HG03196 (cell line): ENCODE data around the gene NAXD.

Experiments used
- ATAC-seq: cut with Tn5 transposase; IDR thresholded peaks from one replicate; pipeline ENCODE4 v1.9.1; 2021; ENCODE audit not compliant: unreplicated experiment

Gene NAXD

DNA sequence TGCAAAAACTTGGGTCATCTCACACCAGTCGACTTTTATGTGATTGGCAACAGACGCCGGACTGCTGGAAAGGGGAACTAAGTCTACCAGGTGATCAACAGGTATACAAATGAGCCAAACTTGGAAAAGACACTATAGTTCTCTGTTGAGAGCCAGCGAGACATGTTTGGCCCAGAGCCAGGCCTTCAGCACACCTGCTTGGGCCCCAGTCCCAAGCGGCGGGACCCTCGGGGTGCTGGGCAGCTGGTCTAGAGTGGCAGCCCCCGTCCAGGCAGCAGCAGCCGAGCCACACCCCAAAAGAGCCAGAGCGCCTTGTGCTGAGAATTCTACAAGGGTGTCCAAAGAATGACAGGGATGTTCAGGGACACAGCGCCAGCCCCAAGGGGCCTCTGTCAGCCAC is 28.0 kb downstream of the NAXD start:
- ATAC-seq: no peak

DNA sequence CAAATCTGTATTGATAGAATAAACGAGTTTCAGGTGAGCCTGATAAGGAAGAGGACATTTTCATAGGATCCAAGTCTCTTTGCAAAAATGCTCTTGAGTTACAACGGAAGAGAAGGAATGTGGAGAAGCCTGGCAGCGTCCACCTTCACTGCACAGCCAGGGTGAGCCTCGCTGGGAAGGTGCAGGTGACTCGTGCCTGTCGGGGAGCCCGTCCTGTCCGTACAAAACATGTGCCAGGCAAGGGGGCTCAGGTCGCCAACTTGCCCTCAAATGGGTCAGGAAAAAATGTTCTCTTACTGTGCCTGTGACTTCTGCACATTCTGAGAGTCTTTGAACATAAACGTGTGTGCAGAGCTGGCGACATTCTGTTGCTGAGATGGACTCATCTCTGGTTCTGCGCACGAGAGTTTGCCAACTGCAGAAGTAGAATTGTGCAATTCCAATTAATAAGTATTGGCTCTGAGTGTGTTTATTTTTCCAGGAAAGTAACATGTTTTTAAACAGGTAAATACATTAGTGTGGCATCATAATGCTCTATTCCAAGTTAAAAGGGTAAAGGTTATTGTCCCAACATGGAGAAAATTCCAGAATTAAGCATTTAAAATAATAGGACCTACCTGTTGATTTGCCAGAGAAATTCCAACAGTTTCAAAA is 28.6 kb downstream of the NAXD start:
- no peak for ATAC-seq

DNA sequence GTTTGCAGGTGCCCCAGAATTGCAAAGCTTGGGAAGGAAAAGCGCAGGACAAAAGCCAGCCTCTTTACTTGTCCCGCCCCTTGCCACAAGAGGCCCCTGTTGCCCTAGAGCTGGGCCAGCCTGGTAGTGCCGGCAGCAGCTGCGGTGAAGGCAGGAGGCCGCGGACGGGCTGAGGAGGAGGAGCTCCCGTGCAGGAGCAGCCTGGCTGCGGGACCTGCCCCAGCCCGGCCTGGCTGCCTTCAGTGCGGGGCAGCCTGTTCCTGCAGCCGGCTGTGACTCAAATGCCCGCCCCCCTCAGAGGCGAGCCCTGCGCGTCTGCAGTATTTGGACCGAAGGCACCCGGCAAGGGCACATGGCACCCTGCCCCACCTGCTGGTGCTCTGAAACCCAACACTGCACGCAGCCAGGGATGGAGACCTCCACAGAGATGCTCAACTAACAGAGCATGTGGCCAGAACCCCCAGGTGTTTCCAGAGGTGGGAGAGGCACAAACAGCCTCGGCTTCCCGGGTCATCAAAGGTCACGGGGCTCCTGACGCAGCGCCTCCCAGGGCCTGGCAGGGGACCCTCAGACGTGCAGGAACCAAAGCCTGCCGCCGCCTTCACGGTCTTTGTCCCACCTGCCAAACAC is 29.7 kb downstream of the NAXD start:
- ATAC-seq: peak; percentile 58

DNA sequence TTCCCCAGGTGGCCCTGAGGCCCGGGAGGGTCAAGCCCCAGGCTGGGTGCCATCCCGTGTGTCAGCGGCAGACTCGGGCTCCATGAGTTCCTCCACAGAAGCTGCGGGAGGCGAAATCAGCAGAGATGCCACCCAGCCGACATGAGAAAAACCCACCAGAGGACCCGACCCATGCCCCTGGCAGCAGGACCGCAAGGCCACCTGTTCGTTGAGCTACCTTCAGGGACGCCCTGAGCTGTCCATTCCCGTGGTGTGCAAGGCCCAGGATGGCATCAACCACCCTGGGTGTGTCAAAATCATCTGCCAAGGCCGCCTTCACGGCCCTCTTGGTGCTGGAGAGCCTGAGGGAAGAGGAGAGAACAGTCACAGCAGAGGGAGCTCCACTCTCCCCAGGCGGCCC is 30.4 kb downstream of the NAXD start:
- no peak for ATAC-seq

DNA sequence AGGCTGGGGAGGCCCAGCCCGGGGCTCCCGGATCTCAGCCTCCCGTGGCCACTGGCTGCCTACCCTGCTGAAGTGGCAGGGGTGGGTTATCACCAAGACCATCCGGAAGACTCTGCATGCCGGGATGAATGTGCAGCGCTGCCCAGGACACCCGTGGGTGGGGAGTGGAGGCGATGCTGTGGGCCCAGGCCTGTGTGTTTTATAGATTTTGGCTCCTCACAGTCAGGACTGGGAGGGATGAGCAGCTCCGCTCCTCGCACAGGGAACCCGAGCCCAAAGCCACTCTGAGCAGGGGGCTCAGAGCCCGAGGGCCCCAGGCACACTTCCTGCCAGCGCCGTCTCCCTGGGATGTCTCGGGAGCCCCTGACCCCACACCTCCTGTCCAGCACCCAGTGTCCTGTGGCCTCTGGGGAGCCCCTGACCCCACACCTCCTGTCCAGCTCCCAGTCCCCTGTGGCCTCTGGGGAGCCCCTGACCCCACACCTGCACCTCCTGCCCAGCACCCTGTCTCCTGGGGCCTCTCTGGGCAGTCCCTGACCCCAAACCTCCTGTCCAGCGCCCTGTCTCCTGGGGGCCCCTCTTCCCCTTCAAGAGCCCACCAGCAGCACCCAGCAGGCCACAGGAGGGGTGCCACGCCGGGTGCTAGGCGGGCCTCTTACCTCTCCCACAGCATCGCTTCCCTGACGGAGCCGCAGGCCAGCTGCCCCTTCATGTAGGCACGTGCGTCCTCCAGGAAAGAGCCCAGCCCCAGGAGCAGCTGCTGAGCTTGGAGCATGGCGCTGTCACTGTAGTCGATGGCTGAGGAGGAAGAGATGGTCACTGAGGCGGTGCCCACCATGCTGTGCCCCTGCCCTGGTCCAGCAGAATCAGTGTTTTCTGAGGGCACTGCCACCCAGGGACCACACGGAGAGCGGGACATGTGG is 31.4 kb downstream of the NAXD start:
- ATAC-seq: no peak

DNA sequence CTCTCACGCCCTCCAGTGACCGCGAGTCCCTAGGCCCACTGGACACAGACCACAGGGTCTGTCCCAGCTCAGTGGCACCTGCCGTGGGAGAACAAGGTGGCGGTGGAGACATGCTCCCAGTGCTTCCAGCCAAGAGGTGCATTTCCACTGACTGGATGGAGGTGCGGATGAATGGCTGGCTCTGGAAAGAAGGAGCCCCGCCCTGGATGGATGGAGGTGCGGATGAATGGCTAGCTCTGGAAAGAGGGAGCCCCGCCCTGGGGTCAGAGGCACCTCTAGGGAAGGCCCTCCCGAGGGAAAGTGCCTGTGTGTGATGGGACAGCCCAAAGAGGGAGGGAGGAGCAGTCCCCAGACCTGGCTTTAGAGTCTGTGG is 32.0 kb downstream of the NAXD start:
- no peak for ATAC-seq

DNA sequence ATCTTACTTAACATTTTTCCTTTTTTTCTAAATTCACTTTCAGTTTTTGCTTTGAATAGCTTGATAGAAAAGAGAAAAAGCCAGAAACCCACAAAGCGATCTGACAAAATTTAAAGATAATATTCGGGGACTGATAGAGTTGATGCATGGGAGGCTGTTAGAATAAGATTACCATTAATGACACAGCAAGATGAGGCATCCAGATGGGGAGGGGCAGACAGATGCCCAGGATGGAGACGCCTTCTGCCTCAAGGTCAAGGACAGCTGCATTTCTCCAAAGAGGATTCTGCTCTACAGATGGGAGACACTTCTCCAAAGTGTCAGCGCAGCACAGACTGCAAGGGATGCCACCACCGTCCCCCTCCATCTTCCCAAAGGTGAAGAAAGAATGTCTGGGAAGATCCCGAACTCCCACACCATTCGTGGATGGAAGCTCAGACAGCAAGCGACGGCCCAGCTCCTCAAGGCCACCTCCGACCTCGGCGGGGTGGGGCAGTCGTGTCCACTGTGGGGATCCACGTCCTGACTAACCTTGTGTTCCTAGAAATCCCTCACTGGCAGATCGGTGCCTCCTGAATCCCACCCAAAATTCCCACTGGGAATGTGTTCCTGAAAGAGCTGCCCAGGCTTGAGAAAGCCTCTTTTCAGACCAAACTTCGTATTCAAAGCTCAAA is 32.9 kb downstream of the NAXD start:
- ATAC-seq: no peak

DNA sequence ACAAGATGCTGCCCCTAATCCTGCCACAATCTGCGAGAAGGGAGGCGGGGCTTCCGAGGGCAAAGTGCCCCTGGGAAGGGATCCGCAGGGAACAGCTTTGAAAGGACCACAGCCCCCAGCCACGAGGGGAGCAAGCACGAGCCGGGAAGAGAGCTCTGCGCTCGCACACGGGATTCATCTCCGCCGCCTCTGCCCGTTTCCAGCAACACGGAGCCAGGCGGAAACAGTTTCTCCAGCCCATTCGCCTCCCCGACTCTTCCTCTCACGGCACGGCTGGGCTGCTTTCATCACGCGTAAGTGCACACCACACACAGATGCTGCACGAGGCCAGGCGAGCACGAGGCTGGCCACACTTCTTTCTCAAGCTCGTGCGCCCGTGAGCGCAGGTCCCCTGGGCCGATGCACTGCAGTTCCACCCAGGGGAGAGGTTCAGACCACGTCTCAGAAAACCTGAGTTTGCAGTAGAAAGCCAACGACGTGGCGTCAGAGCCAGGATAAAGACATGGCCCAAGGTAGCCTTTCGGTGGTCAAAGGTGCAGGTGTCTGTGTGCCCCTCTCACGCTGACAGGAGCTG is 33.6 kb downstream of the NAXD start:
- no peak for ATAC-seq

DNA sequence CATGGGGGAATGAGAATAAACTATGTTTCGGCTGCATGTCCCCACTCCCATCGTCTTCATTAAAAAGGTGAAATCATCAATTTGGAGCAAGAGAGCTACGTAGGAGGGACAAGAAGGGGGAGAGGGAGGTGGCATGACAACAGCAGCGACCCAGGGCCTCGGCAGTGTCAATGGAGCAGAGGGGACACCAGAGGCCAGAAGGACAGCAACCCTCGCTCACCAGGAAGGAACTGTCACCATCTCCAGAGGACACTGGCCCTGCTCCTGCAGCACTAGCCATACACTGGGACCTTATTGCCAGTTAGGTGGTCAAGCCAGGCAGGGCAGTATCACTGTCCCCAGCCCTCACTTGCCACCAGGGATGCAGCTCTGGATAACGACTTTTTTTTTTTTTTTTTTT is 34.2 kb downstream of the NAXD start:
- no peak for ATAC-seq

DNA sequence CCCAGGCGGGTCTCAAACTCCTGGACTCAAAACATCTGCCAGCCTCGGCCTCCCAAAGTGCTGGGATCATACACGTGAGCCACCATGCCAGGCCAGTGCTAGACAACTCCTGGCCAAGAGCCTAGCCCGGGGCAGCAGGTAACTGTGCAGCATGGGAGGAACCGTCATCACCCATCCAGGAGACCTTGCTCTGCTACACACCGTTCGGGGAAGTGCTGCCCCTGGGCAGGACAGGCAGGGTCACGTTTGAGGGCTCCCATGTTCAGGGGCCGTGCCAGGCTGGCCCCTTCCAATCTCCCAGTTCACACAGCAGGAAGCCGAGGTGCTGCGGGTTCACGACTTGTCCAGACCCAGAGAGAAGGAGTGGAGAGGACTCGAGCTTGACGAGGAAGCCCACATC is 35.1 kb downstream of the NAXD start:
- no peak for ATAC-seq

DNA sequence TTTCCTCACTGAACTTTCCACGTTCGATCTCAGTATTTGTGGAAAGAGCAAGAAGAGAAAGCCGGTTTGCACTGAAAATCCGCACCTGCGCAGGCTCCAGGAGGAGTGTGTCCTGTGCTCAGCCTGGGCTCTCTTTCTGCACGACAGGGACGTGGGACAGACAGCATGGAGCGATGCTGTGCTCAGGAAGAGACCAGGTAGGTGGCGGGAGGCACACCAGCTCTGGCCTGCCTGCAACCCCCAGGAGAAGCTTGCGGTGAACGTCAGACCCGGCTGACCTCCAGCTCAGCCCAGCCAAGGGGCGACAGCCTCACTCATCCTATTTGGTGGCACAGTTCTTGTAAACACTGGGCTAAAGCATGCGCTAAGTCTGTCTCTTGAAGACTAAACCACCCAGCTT is 35.9 kb downstream of the NAXD start:
- ATAC-seq: no peak

DNA sequence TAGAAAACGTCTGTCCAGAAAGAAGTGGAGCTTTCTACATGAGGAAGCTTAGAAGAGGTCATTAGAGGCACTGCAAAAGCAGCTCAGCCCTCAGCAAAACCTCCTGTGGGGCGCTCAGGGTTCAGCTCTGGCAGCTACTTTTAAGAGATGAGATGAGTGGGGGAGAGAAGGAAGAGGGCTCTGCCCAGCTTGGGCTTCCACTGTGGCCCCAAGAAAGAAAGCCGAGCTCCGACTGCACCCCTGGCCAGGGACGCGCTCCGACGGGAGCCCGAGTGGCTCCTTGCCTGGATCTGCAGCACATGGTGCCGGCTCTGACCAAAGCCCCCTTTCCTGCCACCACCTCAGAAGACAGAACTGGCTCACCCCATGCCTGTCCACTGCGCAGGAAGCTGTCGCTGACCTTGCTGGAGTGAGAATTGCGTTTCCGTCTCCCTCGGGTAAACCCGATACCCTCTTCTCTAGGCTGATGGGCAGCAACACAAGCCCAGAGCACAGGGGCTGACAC is 36.4 kb downstream of the NAXD start:
- ATAC-seq: no peak

DNA sequence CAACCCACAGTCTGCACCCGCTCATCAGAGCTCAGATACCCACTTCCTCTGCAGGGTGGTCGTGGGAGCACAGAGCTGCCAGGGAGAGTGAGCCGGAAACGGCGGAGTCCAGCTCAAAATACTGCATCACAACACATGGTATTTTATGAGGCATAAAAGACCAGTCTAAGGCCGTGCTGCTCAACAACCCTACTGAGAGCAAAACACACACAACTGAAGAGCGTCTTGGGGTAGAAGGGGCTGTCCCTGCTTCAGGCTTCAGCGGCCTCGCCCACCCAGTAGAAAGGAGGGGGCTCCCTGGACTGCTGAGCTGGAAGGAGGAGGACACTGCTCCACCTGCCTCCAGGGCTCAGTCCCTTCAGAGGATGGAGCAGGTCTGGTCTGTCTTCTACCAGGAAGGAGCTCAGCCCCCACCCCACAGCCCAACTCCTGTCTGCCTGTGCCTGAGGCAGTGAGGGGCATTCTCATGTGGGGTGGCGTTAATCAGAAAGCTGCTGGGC is 36.9 kb downstream of the NAXD start:
- ATAC-seq: no peak

DNA sequence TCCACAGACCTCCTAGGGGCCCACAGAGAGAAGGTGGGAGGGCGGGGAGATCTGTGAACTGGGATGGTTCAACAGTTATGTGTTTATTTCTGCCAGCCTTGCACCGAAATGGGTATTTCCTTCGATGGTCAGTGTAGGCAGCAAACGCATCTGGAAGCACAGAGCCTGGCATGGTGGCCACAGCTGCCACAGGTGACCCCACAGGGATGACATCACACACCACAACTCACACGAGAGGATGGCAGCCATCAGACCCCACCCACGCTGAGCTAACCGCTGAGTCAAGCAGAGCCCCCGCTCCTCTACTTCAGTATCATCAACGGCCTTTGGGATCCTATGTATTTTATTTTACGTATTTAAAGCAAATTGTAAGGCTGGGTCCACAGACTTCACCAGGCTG is 37.4 kb downstream of the NAXD start:
- no peak for ATAC-seq

DNA sequence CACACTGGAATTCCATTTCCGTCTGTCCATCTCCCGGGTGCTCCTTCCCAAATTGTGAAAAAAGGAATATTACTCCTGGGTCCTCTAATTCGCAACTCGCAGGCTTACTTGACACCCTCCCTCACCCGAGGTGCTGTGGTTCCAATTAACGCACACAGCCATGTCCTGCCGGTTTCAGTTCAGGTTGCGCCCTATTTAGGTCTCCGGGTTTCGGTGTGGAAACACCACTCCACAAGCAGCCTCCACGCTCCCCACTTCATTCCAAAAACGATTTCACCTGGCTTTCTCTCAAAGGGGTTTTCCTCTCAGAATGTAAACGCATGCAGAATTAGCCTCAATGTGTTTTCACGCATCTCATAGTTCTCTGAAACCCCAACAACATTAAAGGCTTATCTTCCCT is 37.9 kb downstream of the NAXD start:
- no peak for ATAC-seq

DNA sequence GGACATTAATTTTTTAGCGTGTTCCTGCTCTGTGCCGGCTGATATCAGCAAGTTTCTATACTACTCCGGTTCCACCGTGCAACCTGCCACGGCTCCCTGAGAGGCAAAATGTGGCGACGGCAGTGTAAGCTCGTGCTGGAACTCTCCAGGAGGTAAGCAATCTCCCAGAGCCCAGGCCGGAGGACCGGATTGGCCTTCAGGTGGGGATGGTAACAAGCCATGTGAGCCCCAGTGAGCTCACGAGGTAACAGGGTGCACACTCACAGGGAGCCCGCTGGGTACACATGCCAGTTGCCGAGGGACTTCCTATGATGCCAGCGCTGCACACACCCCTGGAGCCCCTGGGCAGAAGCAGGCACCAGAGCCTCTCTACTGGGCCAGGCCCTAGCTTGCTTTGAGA is 38.5 kb downstream of the NAXD start:
- no peak for ATAC-seq

DNA sequence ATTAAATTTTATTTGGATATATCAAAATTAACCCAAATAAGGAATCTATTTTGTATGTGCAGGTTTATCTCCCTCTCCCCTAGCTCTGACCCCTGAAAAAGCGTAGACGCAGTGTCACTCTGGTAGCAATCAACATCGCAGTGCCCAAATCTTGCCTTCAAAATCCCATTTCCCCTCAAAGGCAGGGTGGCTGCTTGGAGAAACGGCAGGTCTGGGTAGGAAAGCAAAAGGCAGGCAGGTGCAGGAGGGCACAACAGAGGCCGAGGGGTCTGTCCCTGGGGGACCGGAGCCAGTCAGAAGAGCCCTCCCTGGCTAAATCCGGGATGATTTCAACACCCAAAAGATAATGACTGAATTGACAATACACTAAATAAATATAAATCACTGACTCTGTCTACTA is 41.9 kb downstream of the NAXD start:
- no peak for ATAC-seq

DNA sequence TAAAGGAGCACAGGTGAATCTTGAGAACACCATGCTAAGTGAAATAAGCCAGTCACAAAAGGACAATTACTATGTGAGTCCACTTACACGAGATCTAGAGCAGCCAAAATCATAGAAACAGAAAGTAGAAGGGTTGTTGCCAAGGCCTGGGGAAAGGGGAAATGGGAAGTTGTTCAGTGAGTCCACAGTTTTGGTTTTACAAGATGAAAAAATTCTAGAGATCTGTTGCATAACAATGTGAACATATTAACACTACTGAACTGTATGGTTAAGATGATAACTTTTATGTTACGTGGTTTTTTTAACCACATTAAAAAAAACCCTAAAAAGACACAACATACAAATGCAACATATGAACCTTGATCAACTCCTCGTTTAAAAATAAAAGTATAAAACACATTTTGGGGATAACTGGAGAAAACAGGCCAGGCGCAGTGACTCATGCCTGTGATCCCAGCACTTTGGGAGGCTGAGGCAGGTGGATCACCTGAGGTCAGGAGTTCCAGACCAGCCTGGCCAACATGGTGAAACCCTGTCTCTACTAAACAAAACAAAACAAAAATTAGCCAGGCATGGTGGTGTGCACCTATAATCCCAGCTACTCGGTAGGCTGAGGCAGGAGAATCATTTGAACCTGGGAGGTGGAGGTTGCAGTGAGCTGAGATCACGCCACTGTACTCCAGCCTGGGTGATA is 43.0 kb downstream of the NAXD start:
- ATAC-seq: peak; percentile 81

DNA sequence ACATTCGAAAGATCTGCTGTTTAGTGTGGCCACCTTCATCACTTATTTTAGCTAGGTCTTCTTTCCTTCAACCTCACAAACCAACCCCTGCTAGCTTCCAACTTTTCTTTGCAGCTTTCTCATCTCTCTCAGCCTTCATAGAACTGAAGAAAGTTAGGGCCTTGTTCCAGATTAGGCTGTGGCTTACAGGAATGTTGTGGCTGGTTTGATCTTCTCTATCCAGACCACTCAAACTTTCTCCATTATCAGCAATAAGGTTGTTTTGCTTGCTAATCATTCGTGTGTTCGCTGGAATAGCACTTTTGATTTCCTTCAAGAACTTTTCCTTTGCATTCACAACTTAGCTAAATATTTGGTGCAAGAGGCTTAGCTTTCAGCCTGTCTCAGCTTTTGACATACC is 45.9 kb downstream of the NAXD start:
- no peak for ATAC-seq

DNA sequence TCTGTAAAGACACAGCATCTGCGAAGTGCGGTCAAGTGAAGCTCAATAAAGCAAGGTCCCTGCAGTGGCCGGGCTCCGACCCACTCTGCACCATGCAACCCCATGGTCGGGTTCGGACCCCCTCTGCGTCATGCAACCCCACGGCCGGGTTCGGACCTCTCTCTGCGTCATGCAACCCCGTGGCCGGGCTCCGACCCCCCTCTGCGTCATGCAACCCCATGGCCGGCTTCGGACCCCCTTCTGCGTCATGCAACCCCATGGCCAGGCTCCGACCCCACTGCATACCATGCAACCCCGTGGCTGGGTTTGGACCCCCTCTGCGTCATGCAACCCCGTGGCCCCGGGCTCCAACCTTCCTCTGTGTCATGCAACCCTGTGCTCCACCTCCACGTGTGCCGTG is 46.7 kb downstream of the NAXD start:
- ATAC-seq: no peak
